WTC11 (cell line): ENCODE measurements around the gene TMEM205. TPM values are rescaled to one million over a fixed set of nuclear protein-coding genes. Genes with fewer than 3 reads are reported as not detected.
A peak's percentile ranks its signal among the peaks of the same experiment; 100 is the strongest.

Source experiments
- ATAC-seq: fragments of 200-7000 bp; cut with Tn5 transposase; 2 replicates; pipeline ENCODE4 v1.10.0; 2021; ENCODE audit warnings: mild to moderate bottlenecking, moderate library complexity
- Bru-seq: library from RNA; stranded (reverse); fragments of 400-500 nt; gene quantifications from one replicate; lab custom pipeline; 2021; lab: Mats Ljungman, UMichigan
- CTCF ChIA-PET: fragments of 300-600 bp; sonication (Branson Sonifier 250); formaldehyde crosslinking; loops from one replicate; lab custom pipeline; 2021; ENCODE audit warnings: antibody characterized with exemption; lab: Charles Lee
- POLR2A ChIA-PET: fragments of 350-600 bp; sonication (Branson Sonifier 250); formaldehyde crosslinking; loops from one replicate; lab custom pipeline; 2021; ENCODE audit warnings: antibody characterized with exemption; lab: Charles Lee
- DNase-seq: peaks from one replicate; pipeline ENCODE4 v3.0.0; 2021; ENCODE audit warnings: low spot score
- H3K27ac Mint-ChIP-seq: 2 replicates; pipeline ENCODE4 v1.8.0; 2021; ENCODE audit warnings: mixed read lengths
- H3K27me3 Mint-ChIP-seq: 2 replicates; pipeline ENCODE4 v1.8.0; 2021; ENCODE audit warnings: low read depth, mild to moderate bottlenecking, moderate library complexity, mixed read lengths
- H3K36me3 Mint-ChIP-seq: 2 replicates; pipeline ENCODE4 v1.8.0; 2021; ENCODE audit warnings: mixed read lengths
- H3K4me1 Mint-ChIP-seq: 2 replicates; pipeline ENCODE4 v1.8.0; 2022; ENCODE audit warnings: mixed read lengths
- H3K4me3 Mint-ChIP-seq: 2 replicates; pipeline ENCODE4 v1.8.0; 2021; ENCODE audit warnings: mild to moderate bottlenecking, moderate library complexity, mixed read lengths
- H3K9me3 Mint-ChIP-seq: 2 replicates; pipeline ENCODE4 v1.8.0; 2021; ENCODE audit warnings: mixed read lengths
- AFF4 ChIP-seq: sonication (generic); formaldehyde crosslinking; IDR thresholded peaks from 2 replicates; pipeline ENCODE4 v1.8.1; 2023; ENCODE audit warnings: mild to moderate bottlenecking, missing genetic modification reagents, borderline replicate concordance
- E2F4 ChIP-seq: sonication (generic); formaldehyde crosslinking; IDR thresholded peaks from 2 replicates; pipeline ENCODE4 v1.8.1; 2022; ENCODE audit warnings: low read depth, mild to moderate bottlenecking, moderate library complexity, missing genetic modification reagents, borderline replicate concordance
- E2F5 ChIP-seq: sonication (generic); formaldehyde crosslinking; IDR thresholded peaks from 2 replicates; pipeline ENCODE4 v1.8.1; 2022; ENCODE audit warnings: mild to moderate bottlenecking, moderate library complexity, missing genetic modification reagents
- EMX1 ChIP-seq: fragments of 250-450 bp; sonication (Bioruptor Pico); IDR thresholded peaks from 2 replicates; pipeline ENCODE4 v1.8.0; 2021; ENCODE audit warnings: mild to moderate bottlenecking
- FOXP1 ChIP-seq: sonication (generic); formaldehyde crosslinking; IDR thresholded peaks from 2 replicates; pipeline ENCODE4 v1.8.0; 2022; ENCODE audit warnings: missing genetic modification reagents, mild to moderate bottlenecking, moderate library complexity, borderline replicate concordance
- HMGXB4 ChIP-seq: sonication (generic); formaldehyde crosslinking; IDR thresholded peaks from 2 replicates; pipeline ENCODE4 v1.8.1; 2023; ENCODE audit warnings: mild to moderate bottlenecking, moderate library complexity, missing genetic modification reagents
- NFYB ChIP-seq: sonication (generic); formaldehyde crosslinking; conservative IDR thresholded peaks from 2 replicates; pipeline ENCODE4 v1.8.0; 2022; ENCODE audit warnings: low read depth, missing genetic modification reagents
- OVOL2 ChIP-seq: fragments of 250-450 bp; sonication (Bioruptor Pico); IDR thresholded peaks from 2 replicates; pipeline ENCODE4 v1.9.0; 2021; ENCODE audit warnings: mild to moderate bottlenecking, borderline replicate concordance
- SP1 ChIP-seq: sonication (generic); formaldehyde crosslinking; conservative IDR thresholded peaks from 2 replicates; pipeline ENCODE4 v1.8.1; 2022; ENCODE audit warnings: missing genetic modification reagents
- ZNF423 ChIP-seq: fragments of 250-450 bp; sonication (Bioruptor Pico); IDR thresholded peaks from 2 replicates; pipeline ENCODE4 v2.1.2; 2022; ENCODE audit warnings: mild to moderate bottlenecking, moderate library complexity
- ZNF425 ChIP-seq: fragments of 250-450 bp; sonication (Bioruptor Pico); conservative IDR thresholded peaks from 2 replicates; pipeline ENCODE4 v1.9.0; 2021; ENCODE audit warnings: mild to moderate bottlenecking
- ZNF512 ChIP-seq: sonication (generic); formaldehyde crosslinking; IDR thresholded peaks from 2 replicates; pipeline ENCODE4 v1.8.1; 2022; ENCODE audit warnings: missing genetic modification reagents, borderline replicate concordance
- ZNF532 ChIP-seq: fragments of 250-450 bp; sonication (Bioruptor Pico); IDR thresholded peaks from 2 replicates; pipeline ENCODE4 v1.9.0; 2021; ENCODE audit warnings: mild to moderate bottlenecking, borderline replicate concordance
- long read RNA-seq, 3 experiments: library from RNA in 1 of 3; library from capped mRNA in 1 of 3; library from polyadenylated mRNA in 1 of 3; unstranded in 2 of 3; stranded (forward) in 1 of 3; transcript quantifications; one replicate each; pipeline ENCODE4 v2.0.0, GENCODE V29; 2021
- total RNA-seq: library from RNA; stranded (reverse); gene quantifications from 3 replicates; pipeline ENCODE4 v1.2.3, GENCODE V29; 2021

Gene TMEM205
- total RNA-seq (69.9 to 78.3 TPM (median 76.0 TPM) in 3 replicates), Bru-seq, nascent RNA (percentile 78 among the genes with signal in this experiment)
- long read RNA-seq, experiment 1, transcript TMEM205-205 (4 exons, 677 nt) = minor isoform, 5 of 73 reads
- long read RNA-seq, experiment 1, transcript TMEM205-203 (2 exons, 1,147 nt) = minor isoform, 6 of 73 reads
- long read RNA-seq, experiment 1, transcript TMEM205-216 (4 exons, 792 nt) = major isoform, 28 of 73 reads
- long read RNA-seq, experiment 1, transcript TMEM205-210 (4 exons, 840 nt) = minor isoform, 19 of 73 reads
- long read RNA-seq, experiment 1, partial matches to known transcripts = 0 of 73 reads
- long read RNA-seq, experiment 1, other reads (novel, unspliced or antisense) = 5 of 73 reads
- long read RNA-seq, experiment 2, transcript TMEM205-216 (4 exons, 792 nt) = major isoform, 57 of 116 reads
- long read RNA-seq, experiment 2, transcript TMEM205-210 (4 exons, 840 nt) = minor isoform, 29 of 116 reads
- long read RNA-seq, experiment 2, transcript TMEM205-201 (3 exons, 1,034 nt) = minor isoform, 7 of 116 reads
- long read RNA-seq, experiment 2, partial matches to known transcripts = 2 of 116 reads
- long read RNA-seq, experiment 2, other reads (novel, unspliced or antisense) = 16 of 116 reads
- long read RNA-seq, experiment 3, transcript TMEM205-216 (4 exons, 792 nt) = major isoform, 65 of 131 reads
- long read RNA-seq, experiment 3, transcript TMEM205-210 (4 exons, 840 nt) = minor isoform, 45 of 131 reads
- long read RNA-seq, experiment 3, transcript TMEM205-203 (2 exons, 1,147 nt) = minor isoform, 5 of 131 reads
- long read RNA-seq, experiment 3, partial matches to known transcripts = 0 of 131 reads
- long read RNA-seq, experiment 3, other reads (novel, unspliced or antisense) = 4 of 131 reads

- H3K27me3 Mint-ChIP-seq = peaks cover 20% of the 10 kb centered on the region; the same call in 1 of the 2 replicates
- TF ChIP-seq ZNF532 (CRISPR knock-in tag) (no peak), SP1 (peak; percentile 87; the same call in 1 of the 2 replicates), HMGXB4 (no peak), EMX1 (CRISPR knock-in tag) (no peak), ZNF425 (CRISPR knock-in tag) (no peak), ZNF512 (CRISPR knock-in tag) (no peak), ZNF423 (no peak), E2F4 (no peak), FOXP1 (CRISPR knock-in tag) (no peak), AFF4 (CRISPR knock-in tag) (no peak), OVOL2 (no peak), E2F5 (CRISPR knock-in tag) (no peak), NFYB (CRISPR knock-in tag) (peak; percentile 77)
Measured at GRCh38 chr19:11346104-11346940, at the start of gene TMEM205, which contains the start of gene CCDC159. TMEM205 (minus strand) TSS chr19:11346268; CDS start chr19:11345619, 649 bp downstream. CCDC159 (plus strand) TSS chr19:11346519; CDS start chr19:11346607, 88 bp downstream.

More at GRCh38 chr19:11346104-11346940, at the start of gene TMEM205, which contains the start of gene CCDC159:
- CTCF ChIA-PET = interaction anchor here (0.8 to 3.0 kb wide), 14 partner anchors 15 to 139 kb away, joined by 3 to 37 read pairs (median 5); partner anchors contain the start of genes EPOR, PRKCSH and SWSAP1
- H3K36me3 Mint-ChIP-seq = peaks cover 9% of the 10 kb centered on the region; the same call in 1 of the 2 replicates
- ATAC-seq (peak; percentile 96), DNase-seq (peak; percentile 99)
- peak within 1 kb of the TSS; percentile 95 for H3K4me3 Mint-ChIP-seq
- peaks cover 10% of the 10 kb centered on the region for H3K9me3 Mint-ChIP-seq
- H3K4me1 Mint-ChIP-seq = peaks cover 24% of the 10 kb centered on the region
- POLR2A ChIA-PET = interaction anchor here (0.6 to 2.0 kb wide), 7 partner anchors 15 to 224 kb away, joined by 3 to 10 read pairs (median 4); partner anchors contain the start of genes ECSIT, RGL3 and SWSAP1
- H3K27ac Mint-ChIP-seq = peak within 1 kb of the TSS; percentile 87
